ENCODE data around the gene CRYGD. TPM values are rescaled to one million over a fixed set of nuclear protein-coding genes. Genes with fewer than 3 reads are reported as not detected.
"Not testable (repeated sequence)": the region's sequence is repeated elsewhere in the genome, so short reads cannot be mapped to it uniquely, and the experiment has no call there.

Gene CRYGD
- total RNA-seq, 2 experiments from 2014 or later: not detected

GRCh38 chr2:208118918-208119317 is 5.4 kb downstream of the CRYGD start:
- H3K4me1 ChIP-seq (ENCODE audit: insufficient read depth, low read length): no peaks in the 10 kb centered on the region
- Mint-ChIP-seq H3K36me3 (ENCODE audit: low read depth) (no peaks in the 10 kb centered on the region), H3K27ac (no peak overlapping the region), H3K9me3 (no peaks in the 10 kb centered on the region), H3K27me3 (peaks cover 11% of the 10 kb centered on the region), H3K4me1 (ENCODE audit: low read depth) (peaks cover 4% of the 10 kb centered on the region), H3K4me3 (no peak overlapping the region)
- DNase-seq: no peak
- no peak overlapping the region for H3K27ac ChIP-seq (ENCODE audit: low read depth in 1 of 2, low read length in 2 of 2)
- no peak for TF ChIP-seq CTCF (IDR thresholded peaks at IDR 0.05)
- H3K4me3 ChIP-seq (ENCODE audit: low read length): no peak overlapping the region
- no peaks in the 10 kb centered on the region for H3K9me3 ChIP-seq (ENCODE audit: control insufficient read depth in 1 of 2, insufficient read depth in 1 of 2, low read length in 2 of 2)
- peaks cover 3 to 10% of the 10 kb centered on the region in 2 experiments for H3K27me3 ChIP-seq (ENCODE audit: control insufficient read depth in 1 of 2, insufficient read depth in 2 of 2, low read length in 2 of 2)
- POLR2A ChIA-PET: no interaction called here
- no peak for ATAC-seq (ENCODE audit: poor library complexity)
- CTCF ChIA-PET: no interaction called here
- H3K36me3 ChIP-seq (ENCODE audit: insufficient read depth, low read length): no peaks in the 10 kb centered on the region
- intact Hi-C loops (cut with DNase I, micrococcal nuclease): no loop called here

GRCh38 chr2:208117390-208117789 is 6.9 kb downstream of the CRYGD start:
- DNase-seq, CTCF ChIA-PET: not testable (repeated sequence)

GRCh38 chr2:208112969-208113368 is 11.4 kb downstream of the CRYGD start:
- Histone ChIP-seq H3K36me3 (ENCODE audit: insufficient read depth, low read length) (no peaks in the 10 kb centered on the region), H3K27ac (ENCODE audit: low read depth in 1 of 2, low read length in 2 of 2) (no peak overlapping the region), H3K4me1 (ENCODE audit: insufficient read depth, low read length) (no peaks in the 10 kb centered on the region), H3K27me3 (ENCODE audit: control insufficient read depth in 1 of 2, insufficient read depth in 2 of 2, low read length in 2 of 2) (no peaks in the 10 kb centered on the region), H3K4me3 (ENCODE audit: low read length) (no peak overlapping the region), H3K9me3 (ENCODE audit: control insufficient read depth in 1 of 2, insufficient read depth in 1 of 2, low read length in 2 of 2) (no peaks in the 10 kb centered on the region)
- no peak overlapping the region for H3K27ac Mint-ChIP-seq
- TF ChIP-seq CTCF (IDR thresholded peaks at IDR 0.05): no peak
- H3K4me1 Mint-ChIP-seq (ENCODE audit: low read depth): no peaks in the 10 kb centered on the region
- no peaks in the 10 kb centered on the region for H3K36me3 Mint-ChIP-seq (ENCODE audit: low read depth)
- CTCF ChIA-PET: no interaction called here
- no peak for DNase-seq
- no peak overlapping the region for H3K4me3 Mint-ChIP-seq
- no peaks in the 10 kb centered on the region for H3K9me3 Mint-ChIP-seq
- no peaks in the 10 kb centered on the region for H3K27me3 Mint-ChIP-seq
- no peak for ATAC-seq (ENCODE audit: poor library complexity)
- POLR2A ChIA-PET: no interaction called here
- intact Hi-C loops (cut with DNase I, micrococcal nuclease): no loop called here

More at GRCh38 chr2:208117390-208117789, 6.9 kb downstream of the CRYGD start:
- H3K4me1 Mint-ChIP-seq (ENCODE audit: low read depth); H3K27ac Mint-ChIP-seq; ATAC-seq (ENCODE audit: poor library complexity); H3K4me1 ChIP-seq (ENCODE audit: insufficient read depth, low read length); H3K9me3 Mint-ChIP-seq; H3K27me3 ChIP-seq (ENCODE audit: control insufficient read depth in 1 of 2, insufficient read depth in 2 of 2, low read length in 2 of 2); H3K4me3 Mint-ChIP-seq; H3K27me3 Mint-ChIP-seq; intact Hi-C loops (cut with DNase I, micrococcal nuclease); H3K36me3 ChIP-seq (ENCODE audit: insufficient read depth, low read length); H3K27ac ChIP-seq (ENCODE audit: low read depth in 1 of 2, low read length in 2 of 2); H3K9me3 ChIP-seq (ENCODE audit: control insufficient read depth in 1 of 2, insufficient read depth in 1 of 2, low read length in 2 of 2); H3K36me3 Mint-ChIP-seq (ENCODE audit: low read depth); H3K4me3 ChIP-seq (ENCODE audit: low read length); POLR2A ChIA-PET: not testable (repeated sequence)

GRCh38 chr2:208112273-208112745 is 12.0 kb downstream of the CRYGD start:
- H3K27ac Mint-ChIP-seq; H3K27ac ChIP-seq (ENCODE audit: low read depth in 1 of 2, low read length in 2 of 2); H3K9me3 Mint-ChIP-seq; POLR2A ChIA-PET; H3K36me3 Mint-ChIP-seq (ENCODE audit: low read depth); intact Hi-C loops (cut with DNase I, micrococcal nuclease); H3K27me3 Mint-ChIP-seq; H3K4me3 Mint-ChIP-seq; CTCF ChIA-PET; H3K4me1 ChIP-seq (ENCODE audit: insufficient read depth, low read length); DNase-seq; ATAC-seq (ENCODE audit: poor library complexity); H3K9me3 ChIP-seq (ENCODE audit: control insufficient read depth in 1 of 2, insufficient read depth in 1 of 2, low read length in 2 of 2); H3K4me1 Mint-ChIP-seq (ENCODE audit: low read depth); H3K36me3 ChIP-seq (ENCODE audit: insufficient read depth, low read length); H3K27me3 ChIP-seq (ENCODE audit: control insufficient read depth in 1 of 2, insufficient read depth in 2 of 2, low read length in 2 of 2); H3K4me3 ChIP-seq (ENCODE audit: low read length): not testable (repeated sequence)
